Measurements from ENCODE around the gene DNAJC8. TPM values are rescaled to one million over a fixed set of nuclear protein-coding genes. Genes with fewer than 3 reads are reported as not detected.
A peak's percentile ranks its signal among the peaks of the same experiment; 100 is the strongest.

Gene DNAJC8
- total and polyA plus RNA-seq, 2 of the 8 experiments (the other 6 are each of a cell fraction or from before 2014, with no cell fraction given): 116 to 134 TPM

DNA sequence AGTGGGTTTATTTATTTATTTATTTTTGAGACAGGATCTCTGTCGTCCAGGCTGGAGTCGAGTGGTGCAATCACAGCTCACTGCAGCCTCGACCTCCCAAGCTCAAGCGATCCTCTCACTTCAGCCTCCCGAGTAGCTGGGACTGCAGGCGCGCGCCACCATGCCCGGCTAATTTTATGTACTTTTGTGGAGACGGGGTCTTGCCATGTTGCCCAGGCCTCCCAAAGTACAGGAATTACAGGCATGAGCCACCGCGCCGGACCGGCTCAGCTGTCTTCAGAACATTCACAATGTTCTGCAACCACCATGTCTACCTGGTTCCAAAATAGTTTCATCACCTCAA is 406 bp upstream of the DNAJC8 start:
- Histone ChIP-seq H3K27me3 (replicated peaks in 1 of 4; ENCODE audit: control insufficient read depth in 3 of 4, extremely low read depth in 1 of 4, insufficient read depth in 3 of 4, low read length in 3 of 4) (no peaks in the 10 kb centered on the region), H3K4me2 (ENCODE audit: insufficient read depth in 1 of 2, low read depth in 2 of 2, low read length in 2 of 2) (no peak overlapping the region), H4K20me1 (replicated peaks in 1 of 2; ENCODE audit: control insufficient read depth in 1 of 2, insufficient read depth in 2 of 2, low read length in 2 of 2) (no peaks in the 10 kb centered on the region), H2BK5ac (ENCODE audit: low read depth, low read length) (no peak overlapping the region), H2AFZ (ENCODE audit: low read length) (no peak overlapping the region), H3K56ac (replicated peaks; ENCODE audit: insufficient read length, low read depth, low read length) (no peak overlapping the region), H3K9ac (replicated peaks in 1 of 4; ENCODE audit: extremely low read depth in 1 of 4, low read depth in 3 of 4, low read length in 3 of 4) (no peak overlapping the region), H3K4me3 (ENCODE audit: extremely low read depth in 1 of 4, insufficient read depth in 2 of 4, low read depth in 3 of 4, low read length in 4 of 4) (peak overlapping the region in 1 of 4 experiments; percentile 96; a peak in 2 of 8 replicates), H3K23me2 (ENCODE audit: low read depth, low read length) (peaks cover 11% of the 10 kb centered on the region; the same call in 1 of the 2 replicates), H3K23ac (ENCODE audit: insufficient read length) (no peak overlapping the region), H2BK15ac (ENCODE audit: low read length) (no peak overlapping the region), H2AK5ac (ENCODE audit: low read depth, low read length) (no peak overlapping the region), H2BK120ac (replicated peaks; ENCODE audit: low read depth, low read length) (no peak overlapping the region), H3K4me1 (replicated peaks in 1 of 4; ENCODE audit: control insufficient read depth in 3 of 4, insufficient read depth in 4 of 4, low read length in 3 of 4) (peaks cover 0 to 4% (median 4%) of the 10 kb centered on the region in 4 experiments; a peak in 4 of 7 replicates), H3K79me2 (ENCODE audit: control insufficient read depth in 1 of 2, insufficient read depth in 2 of 2, low read length in 2 of 2) (peaks cover 15 to 58% of the 10 kb centered on the region in 2 experiments), H3K36me3 (ENCODE audit: control insufficient read depth in 2 of 4, insufficient read depth in 4 of 4, low read length in 3 of 4) (peaks cover 6 to 19% (median 17%) of the 10 kb centered on the region in 4 experiments; a peak in 7 of 8 replicates), H3K9me3 (ENCODE audit: insufficient read depth in 2 of 2, low read depth in 1 of 2, low read length in 1 of 2) (no peaks in the 10 kb centered on the region), H3K27ac (ENCODE audit: low read depth, low read length) (no peak overlapping the region), H3K79me1 (ENCODE audit: low read depth, low read length) (peaks cover 15% of the 10 kb centered on the region), H3K18ac (ENCODE audit: extremely low read depth, low read length) (no peak overlapping the region), H4K91ac (replicated peaks; ENCODE audit: insufficient read length, low read length) (no peak overlapping the region), H3K4ac (replicated peaks; ENCODE audit: insufficient read length, low read depth, low read length) (no peak overlapping the region), H2BK20ac (ENCODE audit: low read length) (no peak overlapping the region), H3K14ac (ENCODE audit: insufficient read length) (no peak overlapping the region), H4K5ac (ENCODE audit: insufficient read length, low read depth, low read length) (no peak overlapping the region), H2BK12ac (ENCODE audit: low read depth, low read length) (no peak overlapping the region), H4K8ac (ENCODE audit: extremely low read depth, insufficient read depth, low read length) (peak overlapping the region; percentile 64)
- WGBS, 2 experiments (ENCODE audit: extremely low coverage in 1 of 2, insufficient coverage in 1 of 2, insufficient read length in 1 of 2, insufficient replicate concordance in 2 of 2, low coverage in 1 of 2, low lambda C conversion rate in 2 of 2, missing lambda C conversion rate in 1 of 2): 84% methylated on average over 14 of the region's 14 CpGs; no CpG with 5 or more reads in 1 of the 2 experiments
- POLR2A ChIA-PET (ENCODE audit: partially characterized antibody): interaction anchor here (0.6 to 9.1 kb wide), 5 partner anchors 11 to 706 kb away, joined by 3 to 116 read pairs (median 3); partner anchors contain the start of gene SESN2
- CTCF ChIA-PET (ENCODE audit: partially characterized antibody): interaction anchor here (0.6 to 1.0 kb wide), 2 partner anchors 9 to 15 kb away, joined by 3 read pairs; no protein-coding TSS in a partner anchor
- FAIRE-seq (no peak), DNase-seq (ENCODE audit: low read depth in 1 of 2, low spot score in 2 of 2) (no peak)
- TF ChIP-seq HDAC6 (IDR thresholded peaks at IDR 0.05; ENCODE audit: low read depth, low read length): no peak
- no peak for TF ChIP-seq NRF1 (IDR thresholded peaks at IDR 0.05; ENCODE audit: low read depth, low read length)
- TF ChIP-seq, protein P1, sequence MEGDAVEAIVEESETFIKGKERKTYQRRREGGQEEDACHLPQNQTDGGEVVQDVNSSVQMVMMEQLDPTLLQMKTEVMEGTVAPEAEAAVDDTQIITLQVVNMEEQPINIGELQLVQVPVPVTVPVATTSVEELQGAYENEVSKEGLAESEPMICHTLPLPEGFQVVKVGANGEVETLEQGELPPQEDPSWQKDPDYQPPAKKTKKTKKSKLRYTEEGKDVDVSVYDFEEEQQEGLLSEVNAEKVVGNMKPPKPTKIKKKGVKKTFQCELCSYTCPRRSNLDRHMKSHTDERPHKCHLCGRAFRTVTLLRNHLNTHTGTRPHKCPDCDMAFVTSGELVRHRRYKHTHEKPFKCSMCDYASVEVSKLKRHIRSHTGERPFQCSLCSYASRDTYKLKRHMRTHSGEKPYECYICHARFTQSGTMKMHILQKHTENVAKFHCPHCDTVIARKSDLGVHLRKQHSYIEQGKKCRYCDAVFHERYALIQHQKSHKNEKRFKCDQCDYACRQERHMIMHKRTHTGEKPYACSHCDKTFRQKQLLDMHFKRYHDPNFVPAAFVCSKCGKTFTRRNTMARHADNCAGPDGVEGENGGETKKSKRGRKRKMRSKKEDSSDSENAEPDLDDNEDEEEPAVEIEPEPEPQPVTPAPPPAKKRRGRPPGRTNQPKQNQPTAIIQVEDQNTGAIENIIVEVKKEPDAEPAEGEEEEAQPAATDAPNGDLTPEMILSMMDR (IDR thresholded peaks at IDR 0.05; ENCODE audit: control extremely low read depth in 1 of 3, insufficient read depth in 1 of 3, low read depth in 1 of 3, low read length in 3 of 3): no peak
